Measurements from ENCODE around the gene SLC24A3.
A peak's percentile ranks its signal among the peaks of the same experiment; 100 is the strongest.

The SLC24A3 gene

GRCh38 chr20:19713822-19714578 lies 501.6 kb downstream of the SLC24A3 start:
- no peak for DNase-seq (ENCODE audit: low spot score)

GRCh38 chr20:19714579-19714840 lies 502.1 kb downstream of the SLC24A3 start:
- DNase-seq (ENCODE audit: low spot score), result no peak

- no peak for DNase-seq (ENCODE audit: low spot score)
These were observed 503.5 kb downstream of the SLC24A3 start for GRCh38 chr20:19715986-19716385.

GRCh38 chr20:19718880-19719279 lies 506.4 kb downstream of the SLC24A3 start:
- DNase-seq (ENCODE audit: low spot score), result no peak

- no peak for DNase-seq (ENCODE audit: low spot score)
These were observed 508.5 kb downstream of the SLC24A3 start for GRCh38 chr20:19720991-19721390.

GRCh38 chr20:19723051-19723450 lies 510.6 kb downstream of the SLC24A3 start:
- no peak for DNase-seq (ENCODE audit: low spot score)

- DNase-seq (ENCODE audit: low spot score), result no peak
These were observed 511.5 kb downstream of the SLC24A3 start for GRCh38 chr20:19723813-19724430.

- DNase-seq (ENCODE audit: low spot score), result no peak
These were observed 512.9 kb downstream of the SLC24A3 start for GRCh38 chr20:19725373-19725772.

- DNase-seq (ENCODE audit: low spot score), result peak; percentile 44
These were observed 513.5 kb downstream of the SLC24A3 start for GRCh38 chr20:19725814-19726525.

- DNase-seq (ENCODE audit: low spot score), result no peak
These were observed 514.9 kb downstream of the SLC24A3 start for GRCh38 chr20:19727251-19727847.

GRCh38 chr20:19729672-19730071 lies 517.2 kb downstream of the SLC24A3 start:
- no peak for DNase-seq (ENCODE audit: low spot score)

GRCh38 chr20:19730706-19731105 lies 518.3 kb downstream of the SLC24A3 start:
- no peak for DNase-seq (ENCODE audit: low spot score)

- DNase-seq (ENCODE audit: low spot score), result no peak
These were observed 522.4 kb downstream of the SLC24A3 start for GRCh38 chr20:19734811-19735210.

- DNase-seq (ENCODE audit: low spot score), result peak; percentile 93
These were observed 523.0 kb downstream of the SLC24A3 start for GRCh38 chr20:19735446-19735845.

- DNase-seq (ENCODE audit: low spot score), result peak; percentile 28
These were observed 524.6 kb downstream of the SLC24A3 start for GRCh38 chr20:19737025-19737424.

GRCh38 chr20:19738951-19739350 lies 526.5 kb downstream of the SLC24A3 start:
- DNase-seq (ENCODE audit: low spot score), result no peak

GRCh38 chr20:19739351-19739750 lies 526.9 kb downstream of the SLC24A3 start:
- DNase-seq (ENCODE audit: low spot score), result no peak

GRCh38 chr20:19740512-19740911 lies 528.1 kb downstream of the SLC24A3 start:
- DNase-seq (ENCODE audit: low spot score), result no peak

- peak; percentile 46 for DNase-seq (ENCODE audit: low spot score)
These were observed 529.5 kb downstream of the SLC24A3 start for GRCh38 chr20:19741924-19742323.

GRCh38 chr20:19742974-19743639 lies 530.7 kb downstream of the SLC24A3 start:
- DNase-seq (ENCODE audit: low spot score), result no peak

GRCh38 chr20:19743640-19743995 lies 531.2 kb downstream of the SLC24A3 start:
- no peak for DNase-seq (ENCODE audit: low spot score)

- no peak for DNase-seq (ENCODE audit: low spot score)
These were observed 532.7 kb downstream of the SLC24A3 start for GRCh38 chr20:19745106-19745505.

All from AG20443 (cell line).